Endothelial cell of umbilical vein (primary cell): ENCODE measurements around the gene ZNF276. TPM values are rescaled to one million over a fixed set of nuclear protein-coding genes. Genes with fewer than 3 reads are reported as not detected.

ENCODE experiments used
- BruUV-seq: library from RNA; stranded (reverse); fragments of 400-500 nt; replicated peaks from 2 replicates; lab custom pipeline; 2021; lab: Mats Ljungman, UMichigan
- CTCF ChIA-PET: fragments of 300-600, 350-600 bp; sonication (Branson Sonifier 250); formaldehyde crosslinking; loops from one replicate; lab custom pipeline; 2021; ENCODE audit warnings: antibody characterized with exemption, inconsistent platforms; lab: Charles Lee
- POLR2A ChIA-PET: fragments of 300-600, 350-600 bp; sonication (Branson Sonifier 250); formaldehyde crosslinking; loops from one replicate; lab custom pipeline; 2021; ENCODE audit warnings: antibody characterized with exemption, inconsistent platforms; lab: Charles Lee
- DNase-seq: peaks from one replicate; pipeline ENCODE4 v3.0.0-alpha.2; 2011; ENCODE audit warnings: low read depth, low spot score
- FAIRE-seq: peaks from 2 replicates; lab custom pipeline; 2011; peaks lifted over from hg19 to GRCh38; lab: Jason Lieb, UNC
- H2AFZ ChIP-seq: 2 replicates; pipeline ENCODE4 v1.6.0; 2012; ENCODE audit warnings: low read depth, low read length, control low read depth, inconsistent platforms
- H3K27ac ChIP-seq: 2 replicates; pipeline ENCODE4 v1.5.1; 2011; ENCODE audit warnings: low read depth, mild to moderate bottlenecking, control low read depth, low read length, moderate library complexity; ENCODE audit not compliant: insufficient read depth
- H3K27me3 ChIP-seq, 2 experiments: 2 replicates each; pipeline versions ENCODE4 v1.6.0 to v1.6.1; 2011; ENCODE audit warnings: low read length in 2 of 2, mixed read lengths in 1 of 2; ENCODE audit not compliant: control insufficient read depth in 2 of 2, insufficient read depth in 2 of 2
- H3K36me3 ChIP-seq, 2 experiments: 2 replicates in 1 of 2; 3 replicates in 1 of 2; pipeline ENCODE4 v1.5.1; 2011; ENCODE audit warnings: low read length in 2 of 2, mild to moderate bottlenecking in 1 of 2, moderate library complexity in 1 of 2; ENCODE audit not compliant: control insufficient read depth in 2 of 2, insufficient read depth in 2 of 2; ENCODE audit errors: extremely low read depth in 1 of 2
- H3K4me1 ChIP-seq: 3 replicates; pipeline ENCODE4 v1.5.1; 2011; ENCODE audit warnings: mild to moderate bottlenecking, low read length; ENCODE audit not compliant: control insufficient read depth, insufficient read depth; ENCODE audit errors: extremely low read depth
- H3K4me2 ChIP-seq: 2 replicates; pipeline ENCODE4 v1.6.1; 2011; ENCODE audit warnings: low read length, control low read depth, mixed read lengths; ENCODE audit not compliant: insufficient read depth
- H3K4me3 ChIP-seq, 3 experiments: fragments of 200-600 bp in 1 of 3; sonication (generic), shearing (Covaris generic) in 1 of 3; replicated peaks in 1 of 3; 2 replicates each; pipeline ENCODE4 v1.5.1; 2011 to 2016; ENCODE audit warnings: control low read depth in 3 of 3, low read length in 3 of 3, mild to moderate bottlenecking in 2 of 3, inconsistent platforms in 1 of 3, low read depth in 1 of 3, moderate library complexity in 1 of 3; ENCODE audit not compliant: insufficient read depth in 1 of 3
- H3K79me2 ChIP-seq: 2 replicates; pipeline ENCODE4 v1.6.0; 2012; ENCODE audit warnings: low read length, inconsistent platforms; ENCODE audit not compliant: control insufficient read depth, insufficient read depth
- H3K9ac ChIP-seq: replicated peaks from 2 replicates; pipeline ENCODE3; 2011; ENCODE audit warnings: low read length, control low read depth; ENCODE audit not compliant: insufficient read depth; ENCODE audit errors: extremely low read depth
- H3K9me1 ChIP-seq: replicated peaks from 3 replicates; pipeline ENCODE4 v1.6.0; 2011; ENCODE audit warnings: mild to moderate bottlenecking, low read length; ENCODE audit not compliant: control insufficient read depth, insufficient read depth; ENCODE audit errors: extremely low read depth
- H3K9me3 ChIP-seq: replicated peaks from 2 replicates; pipeline ENCODE4 v1.5.1; 2012; ENCODE audit warnings: low read length, inconsistent platforms; ENCODE audit not compliant: control insufficient read depth, insufficient read depth
- H4K20me1 ChIP-seq: replicated peaks from 2 replicates; pipeline ENCODE3; 2011; ENCODE audit warnings: mild to moderate bottlenecking, low read length; ENCODE audit not compliant: control insufficient read depth, insufficient read depth; ENCODE audit errors: extremely low read depth
- CTCF ChIP-seq, 2 donors: IDR thresholded peaks; 1 replicate in 1 of 2; 2 replicates in 1 of 2; pipeline ENCODE4 v1.5.1; 2011; ENCODE audit warnings: low read length in 2 of 2, mild to moderate bottlenecking in 2 of 2, moderate library complexity in 2 of 2, control low read depth in 1 of 2, inconsistent platforms in 1 of 2, low read depth in 1 of 2; ENCODE audit not compliant: insufficient read depth in 1 of 2; ENCODE audit errors: extremely low read depth in 1 of 2
- EZH2 ChIP-seq: IDR thresholded peaks from 2 replicates; pipeline ENCODE4 v1.6.1; 2012; ENCODE audit warnings: borderline replicate concordance, low read depth, mild to moderate bottlenecking, moderate library complexity, low read length, inconsistent platforms; ENCODE audit not compliant: severe bottlenecking
- FOS ChIP-seq: IDR thresholded peaks from 2 replicates; pipeline ENCODE4 v1.6.1; 2011; ENCODE audit warnings: mild to moderate bottlenecking, low read length, moderate library complexity, borderline replicate concordance; ENCODE audit not compliant: insufficient read depth
- GATA2 ChIP-seq: IDR thresholded peaks from 2 replicates; pipeline ENCODE4 v1.7.0; 2011; ENCODE audit warnings: low read depth, mild to moderate bottlenecking, moderate library complexity, mixed read lengths, low read length; ENCODE audit not compliant: insufficient read length, insufficient read depth
- JUN ChIP-seq: IDR thresholded peaks from 2 replicates; pipeline ENCODE4 v1.6.1; 2011; ENCODE audit warnings: borderline replicate concordance, low read depth; ENCODE audit not compliant: insufficient read length, insufficient read depth
- MYC ChIP-seq: IDR thresholded peaks from one replicate; pipeline ENCODE4 v1.6.1; 2011; ENCODE audit warnings: mild to moderate bottlenecking, low read depth, low read length
- POLR2A ChIP-seq: IDR thresholded peaks from 2 replicates; pipeline ENCODE4 v1.6.1; 2012; ENCODE audit warnings: low read depth, mild to moderate bottlenecking, control low read depth, low read length
- POLR2AphosphoS5 ChIP-seq: IDR thresholded peaks from 2 replicates; pipeline ENCODE4 v1.6.1; 2012; ENCODE audit warnings: low read depth, mild to moderate bottlenecking, control low read depth, low read length, moderate library complexity; ENCODE audit not compliant: insufficient read depth
- dilution Hi-C: fragments of 300-500 bp; cut with MboI; formaldehyde crosslinking; loops from one replicate; pipeline ENCODE4 v1.15.0; 2019; ENCODE audit warnings: low sequenced_read_pairs; ENCODE audit not compliant: extremely low pct_ligation_motif_present
- intact Hi-C: fragments of 100-400 bp; cut with micrococcal nuclease; formaldehyde crosslinking; loops from one replicate; pipeline ENCODE4 v1.10.0; 2022
- polyA plus RNA-seq, 4 experiments: library from polyadenylated mRNA; depleted of rRNA in 3 of 4; stranded (reverse) in 3 of 4; unstranded in 1 of 4; fragments of >200 nt; gene quantifications; 2 replicates each; pipeline versions ENCODE4 v1.2.1 to v1.2.3, GENCODE V29; 2011 to 2012; ENCODE audit warnings: missing spikeins in 1 of 4
- total RNA-seq: library from RNA; stranded (reverse); gene quantifications from 2 replicates; pipeline ENCODE4 v1.2.3, GENCODE V29; 2021

ZNF276 gene
- total and polyA plus RNA-seq, 2 donors (not counting 3 experiments of a cell fraction or from before 2014, with no cell fraction given): 36.6 to 40.0 TPM

GRCh38 chr16:89704281-89704680 lies 17.1 kb upstream of the ZNF276 start:
- ChIA-PET CTCF (interaction anchor here (1.0 to 6.4 kb wide), 3 partner anchors 89 to 206 kb away, joined by 3 to 119 read pairs (median 90); no protein-coding TSS in a partner anchor), POLR2A (no interaction called here)

More at GRCh38 chr16:89704281-89704680, 17.1 kb upstream of the ZNF276 start:
- Histone ChIP-seq H3K9ac (no peak overlapping the region), H3K27ac (no peak overlapping the region), H3K27me3 (no peaks in the 10 kb centered on the region), H3K79me2 (no peaks in the 10 kb centered on the region), H2AFZ (no peak overlapping the region), H3K9me1 (no peaks in the 10 kb centered on the region), H4K20me1 (no peaks in the 10 kb centered on the region), H3K4me3 (no peak overlapping the region), H3K9me3 (no peaks in the 10 kb centered on the region), H3K4me2 (no peak overlapping the region), H3K4me1 (peaks cover 9% of the 10 kb centered on the region), H3K36me3 (no peaks in the 10 kb centered on the region)
- FAIRE-seq (no peak), DNase-seq (no peak)
- intact Hi-C loops (loop anchor here (5.0 kb wide), 1 partner anchor 218 kb away; the partner anchor contains the start of gene TUBB3), dilution Hi-C loops (no loop called here)
- no peak for TF ChIP-seq CTCF (IDR thresholded peaks at IDR 0.05; ENCODE audit: extremely low read depth in 1 of 2, insufficient read depth in 1 of 2, low read depth in 1 of 2, low read length in 2 of 2)
- no peak for TF ChIP-seq FOS
- no peak for TF ChIP-seq POLR2AphosphoS5
- TF ChIP-seq POLR2A: no peak
- no peak for TF ChIP-seq MYC
- no peak for TF ChIP-seq EZH2
- TF ChIP-seq JUN: no peak
- TF ChIP-seq GATA2: no peak
- no TSS peak for BruUV-seq
